Activated CD8-positive, alpha-beta T cell treated with anti-CD3 and anti-CD28 coated beads for 36 hours (primary cell): ENCODE measurements around the gene INPP5A. TPM values are rescaled to one million over a fixed set of nuclear protein-coding genes. Genes with fewer than 3 reads are reported as not detected.

Experiments
- ATAC-seq: fragments of 200-7000 bp; cut with Tn5 transposase; one replicate; pipeline ENCODE4 v1.10.0; 2021; ENCODE audit warnings: mild to moderate bottlenecking, moderate library complexity
- CTCF ChIA-PET: fragments of 350-600 bp; sonication (Branson Sonifier 250); formaldehyde crosslinking; loops from one replicate; lab custom pipeline; 2021; ENCODE audit warnings: antibody characterized with exemption; lab: Charles Lee
- POLR2A ChIA-PET: fragments of 350-600 bp; sonication (Branson Sonifier 250); formaldehyde crosslinking; loops from one replicate; lab custom pipeline; 2021; ENCODE audit warnings: antibody characterized with exemption; lab: Charles Lee
- DNase-seq: peaks from one replicate; pipeline ENCODE4 v3.0.0-alpha.2; 2020
- H3K27ac Mint-ChIP-seq: one replicate; pipeline ENCODE4 v1.8.0; 2021; ENCODE audit warnings: mild to moderate bottlenecking, mixed read lengths
- H3K27me3 Mint-ChIP-seq: one replicate; pipeline ENCODE4 v1.8.0; 2021; ENCODE audit warnings: mixed read lengths
- H3K36me3 Mint-ChIP-seq: one replicate; pipeline ENCODE4 v1.8.0; 2021; ENCODE audit warnings: low read depth, mixed read lengths
- H3K4me1 Mint-ChIP-seq: one replicate; pipeline ENCODE4 v1.8.0; 2021; ENCODE audit warnings: low read depth, mixed read lengths
- H3K4me3 Mint-ChIP-seq: one replicate; pipeline ENCODE4 v1.8.0; 2021; ENCODE audit warnings: mild to moderate bottlenecking, moderate library complexity, mixed read lengths
- H3K9me3 Mint-ChIP-seq: one replicate; pipeline ENCODE4 v1.8.0; 2021; ENCODE audit warnings: mixed read lengths
- CTCF ChIP-seq: fragments of 200-600 bp; IDR thresholded peaks from one replicate; pipeline ENCODE4 v1.8.0; 2022; ENCODE audit warnings: antibody characterized with exemption, mild to moderate bottlenecking
- intact Hi-C: fragments of 100-400 bp; cut with micrococcal nuclease; formaldehyde crosslinking; loops from one replicate; pipeline ENCODE4 v1.10.0; 2022
- total RNA-seq, 2 experiments: library from RNA; stranded (reverse); gene quantifications; one replicate each; pipeline ENCODE4 v1.2.3, GENCODE V29; 2021

The INPP5A gene
- total RNA-seq, 2 experiments from 2014 or later, result 9.6 to 10.4 TPM

GRCh38 chr10:132799865-132800264, 262.3 kb downstream of the INPP5A start:
- ATAC-seq, result no peak
- Mint-ChIP-seq H3K27ac (no peak overlapping the region), H3K9me3 (no peaks in the 10 kb centered on the region), H3K36me3 (no peaks in the 10 kb centered on the region), H3K4me1 (no peaks in the 10 kb centered on the region), H3K4me3 (no peak overlapping the region), H3K27me3 (no peaks in the 10 kb centered on the region)
- CTCF ChIA-PET, result no interaction called here
- no peak for DNase-seq
- intact Hi-C loops, result loop anchor here (10.0 kb wide), 1 partner anchor 145 kb away; no protein-coding TSS in a partner anchor
- POLR2A ChIA-PET, result no interaction called here
- TF ChIP-seq CTCF, result no peak

- ATAC-seq, result no peak
- no peaks in the 10 kb centered on the region for H3K4me1 Mint-ChIP-seq
- H3K4me3 Mint-ChIP-seq, result no peak overlapping the region
- H3K27me3 Mint-ChIP-seq, result no peaks in the 10 kb centered on the region
- no peak for TF ChIP-seq CTCF
- intact Hi-C loops, result no loop called here
- H3K36me3 Mint-ChIP-seq, result no peaks in the 10 kb centered on the region
- H3K27ac Mint-ChIP-seq, result no peak overlapping the region
- ChIA-PET CTCF (no interaction called here), POLR2A (no interaction called here)
- no peak for DNase-seq
- no peaks in the 10 kb centered on the region for H3K9me3 Mint-ChIP-seq
Measured at GRCh38 chr10:132802048-132802447, 264.5 kb downstream of the INPP5A start.

GRCh38 chr10:132802694-132803320, 265.2 kb downstream of the INPP5A start:
- ATAC-seq (no peak), DNase-seq (no peak)
- no peaks in the 10 kb centered on the region for H3K4me1 Mint-ChIP-seq
- H3K4me3 Mint-ChIP-seq, result no peak overlapping the region
- intact Hi-C loops, result no loop called here
- ChIA-PET CTCF (interaction anchor here (1.2 kb wide), 1 partner anchor 148 kb away, joined by 4 read pairs; no protein-coding TSS in a partner anchor), POLR2A (no interaction called here)
- no peaks in the 10 kb centered on the region for H3K36me3 Mint-ChIP-seq
- no peak overlapping the region for H3K27ac Mint-ChIP-seq
- TF ChIP-seq CTCF, result no peak
- no peaks in the 10 kb centered on the region for H3K27me3 Mint-ChIP-seq
- no peaks in the 10 kb centered on the region for H3K9me3 Mint-ChIP-seq

GRCh38 chr10:132803416-132804210, 266.0 kb downstream of the INPP5A start:
- H3K9me3 Mint-ChIP-seq, result no peaks in the 10 kb centered on the region
- DNase-seq (no peak), ATAC-seq (no peak)
- no peak overlapping the region for H3K27ac Mint-ChIP-seq
- H3K4me3 Mint-ChIP-seq, result no peak overlapping the region
- no peaks in the 10 kb centered on the region for H3K4me1 Mint-ChIP-seq
- ChIA-PET POLR2A (no interaction called here), CTCF (interaction anchor here (1.2 kb wide), 1 partner anchor 149 kb away, joined by 4 read pairs; no protein-coding TSS in a partner anchor)
- H3K36me3 Mint-ChIP-seq, result no peaks in the 10 kb centered on the region
- no peak for TF ChIP-seq CTCF
- intact Hi-C loops, result no loop called here
- no peaks in the 10 kb centered on the region for H3K27me3 Mint-ChIP-seq

- no peak for ATAC-seq
- no peak for DNase-seq
- no peak for TF ChIP-seq CTCF
- ChIA-PET CTCF (no interaction called here), POLR2A (no interaction called here)
- no peaks in the 10 kb centered on the region for H3K9me3 Mint-ChIP-seq
- no peaks in the 10 kb centered on the region for H3K4me1 Mint-ChIP-seq
- no peaks in the 10 kb centered on the region for H3K27me3 Mint-ChIP-seq
- no peak overlapping the region for H3K4me3 Mint-ChIP-seq
- H3K27ac Mint-ChIP-seq, result no peak overlapping the region
- intact Hi-C loops, result no loop called here
- H3K36me3 Mint-ChIP-seq, result no peaks in the 10 kb centered on the region
Measured at GRCh38 chr10:132804287-132804686, 266.7 kb downstream of the INPP5A start.
